Left forelimb (tissue), 1 donor: ENCODE data around the gene TRPV5.
"Not testable (repeated sequence)": the region's sequence is repeated elsewhere in the genome, so short reads cannot be mapped to it uniquely, and the experiment has no call there.

Experiments
- DNase-seq: peaks from one replicate; pipeline ENCODE4 v3.0.0-alpha.2; 2018; ENCODE audit warnings: low spot score

TRPV5 gene

GRCh38 chr7:142933624-142934023 is at the start of gene TRPV5:
TSS of gene TRPV5 (minus strand) at chr7:142933746. CDS start at chr7:142933459, 287 bp downstream.
- no peak for DNase-seq

GRCh38 chr7:142978402-142978801 is 44.9 kb upstream of the TRPV5 start:
- DNase-seq: not testable (repeated sequence)

GRCh38 chr7:142974626-142975025 is 41.1 kb upstream of the TRPV5 start:
- DNase-seq: no peak

GRCh38 chr7:142969183-142969582 is 35.6 kb upstream of the TRPV5 start:
- DNase-seq: no peak

GRCh38 chr7:142968229-142968628 is 34.7 kb upstream of the TRPV5 start:
- no peak for DNase-seq

- DNase-seq: no peak
Observed at GRCh38 chr7:142964502-142965246, 31.1 kb upstream of the TRPV5 start.

GRCh38 chr7:142963993-142964392 is 30.4 kb upstream of the TRPV5 start:
- DNase-seq: no peak

GRCh38 chr7:142962991-142963390 is 29.4 kb upstream of the TRPV5 start:
- DNase-seq: no peak

- no peak for DNase-seq
Observed at GRCh38 chr7:142961973-142962926, 28.7 kb upstream of the TRPV5 start, which contains the start of gene KEL. TSS of gene KEL (minus strand) at chr7:142962363. CDS start at chr7:142962206, 157 bp downstream.

- no peak for DNase-seq
Observed at GRCh38 chr7:142961595-142961972, 28.0 kb upstream of the TRPV5 start.

GRCh38 chr7:142960955-142961512 is 27.5 kb upstream of the TRPV5 start:
- no peak for DNase-seq

GRCh38 chr7:142959202-142959601 is 25.7 kb upstream of the TRPV5 start:
- DNase-seq: no peak

- DNase-seq: no peak
Observed at GRCh38 chr7:142957723-142958122, 24.2 kb upstream of the TRPV5 start.

- DNase-seq: no peak
Observed at GRCh38 chr7:142956951-142957623, 23.5 kb upstream of the TRPV5 start.

GRCh38 chr7:142954680-142955268 is 21.2 kb upstream of the TRPV5 start:
- no peak for DNase-seq

- no peak for DNase-seq
Observed at GRCh38 chr7:142950235-142950634, 16.7 kb upstream of the TRPV5 start.

GRCh38 chr7:142948603-142949002 is 15.1 kb upstream of the TRPV5 start:
- no peak for DNase-seq

- no peak for DNase-seq
Observed at GRCh38 chr7:142945001-142945400, 11.5 kb upstream of the TRPV5 start.

GRCh38 chr7:142943706-142944268 is 10.2 kb upstream of the TRPV5 start:
- DNase-seq: no peak

- DNase-seq: no peak
Observed at GRCh38 chr7:142942746-142943145, 9.2 kb upstream of the TRPV5 start.

- no peak for DNase-seq
Observed at GRCh38 chr7:142941541-142941940, 8.0 kb upstream of the TRPV5 start.
